H1 (cell line): ENCODE measurements around the gene MYO1G.

ENCODE experiments used
- KDM1A ChIP-seq: fragments of 200-600, 300-600 bp; sonication (generic); IDR thresholded peaks from 2 replicates; pipeline ENCODE4 v1.7.1; 2016; ENCODE audit warnings: mild to moderate bottlenecking, low read length, borderline replicate concordance
- POLR2AphosphoS5 ChIP-seq: IDR thresholded peaks from 2 replicates; pipeline ENCODE4 v1.6.1; 2011; ENCODE audit warnings: low read depth, low read length
- RAD21 ChIP-seq, 2 experiments: IDR thresholded peaks in 1 of 2; conservative IDR thresholded peaks in 1 of 2; 2 replicates each; pipeline ENCODE4 v1.6.1; 2011; ENCODE audit warnings: low read depth in 2 of 2, low read length in 2 of 2, improper control_type of control experiment in 1 of 2, inconsistent platforms in 1 of 2, mild to moderate bottlenecking in 1 of 2, moderate library complexity in 1 of 2
- SUZ12 ChIP-seq: fragments of 200-600 bp; sonication (generic); IDR thresholded peaks from 2 replicates; pipeline ENCODE4 v1.6.1; 2012; ENCODE audit warnings: mild to moderate bottlenecking, inconsistent platforms, low read length, moderate library complexity, mixed read lengths
- TF ChIP-seq, protein P1 (sequence below), 3 experiments: IDR thresholded peaks; 1 replicate in 2 of 3; 2 replicates in 1 of 3; pipeline versions ENCODE4 v1.5.1 to v1.6.1; 2011; ENCODE audit warnings: low read length in 3 of 3, mild to moderate bottlenecking in 3 of 3, inconsistent platforms in 2 of 3, low read depth in 1 of 3, moderate library complexity in 1 of 3; ENCODE audit not compliant: insufficient read depth in 1 of 3; ENCODE audit errors: control extremely low read depth in 1 of 3
- TF ChIP-seq, protein P2 (sequence below): IDR thresholded peaks from 2 replicates; pipeline ENCODE4 v1.6.1; 2011; ENCODE audit warnings: low read length, improper control_type of control experiment

DNA sequence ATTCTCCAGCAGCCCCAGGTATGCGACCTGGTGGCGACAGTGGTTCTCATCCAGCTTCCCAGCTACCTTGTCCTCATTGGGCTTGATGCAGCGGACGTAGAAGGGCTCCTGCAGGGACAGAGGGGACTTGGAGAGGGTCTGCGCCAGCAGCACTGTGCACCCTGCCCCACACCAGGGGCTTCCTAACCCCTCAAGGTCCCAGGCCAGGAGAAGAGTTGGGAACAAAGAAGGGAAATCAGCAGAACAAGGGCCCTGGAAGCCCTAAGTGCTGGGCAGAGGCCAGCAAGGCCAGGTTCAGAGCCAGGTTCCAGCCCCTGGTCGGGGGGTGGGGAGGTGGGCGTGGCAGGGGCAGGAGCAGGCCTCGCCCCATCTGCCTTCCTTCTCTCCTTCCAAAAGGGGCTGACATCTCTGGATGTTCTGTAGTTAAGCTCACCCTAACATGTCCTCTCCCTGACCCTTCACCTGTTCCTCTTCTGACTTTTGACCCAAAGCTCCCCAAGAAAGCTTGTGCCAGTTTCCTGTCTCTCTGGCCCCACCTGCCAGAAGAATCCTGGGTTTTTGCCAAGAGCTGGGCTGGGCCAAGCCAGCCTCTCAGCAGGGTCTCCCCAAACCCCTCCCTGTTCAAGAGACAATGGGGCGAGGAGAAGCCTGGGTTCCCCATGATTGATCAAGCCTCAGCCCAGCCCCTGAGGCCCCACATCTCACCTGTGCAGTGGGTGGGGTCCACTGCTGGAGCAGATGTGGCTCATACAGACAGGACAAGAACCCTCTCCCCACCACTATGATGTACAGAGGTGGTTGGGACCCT lies 11.9 kb downstream of the MYO1G start:
- TF ChIP-seq, protein P1, sequence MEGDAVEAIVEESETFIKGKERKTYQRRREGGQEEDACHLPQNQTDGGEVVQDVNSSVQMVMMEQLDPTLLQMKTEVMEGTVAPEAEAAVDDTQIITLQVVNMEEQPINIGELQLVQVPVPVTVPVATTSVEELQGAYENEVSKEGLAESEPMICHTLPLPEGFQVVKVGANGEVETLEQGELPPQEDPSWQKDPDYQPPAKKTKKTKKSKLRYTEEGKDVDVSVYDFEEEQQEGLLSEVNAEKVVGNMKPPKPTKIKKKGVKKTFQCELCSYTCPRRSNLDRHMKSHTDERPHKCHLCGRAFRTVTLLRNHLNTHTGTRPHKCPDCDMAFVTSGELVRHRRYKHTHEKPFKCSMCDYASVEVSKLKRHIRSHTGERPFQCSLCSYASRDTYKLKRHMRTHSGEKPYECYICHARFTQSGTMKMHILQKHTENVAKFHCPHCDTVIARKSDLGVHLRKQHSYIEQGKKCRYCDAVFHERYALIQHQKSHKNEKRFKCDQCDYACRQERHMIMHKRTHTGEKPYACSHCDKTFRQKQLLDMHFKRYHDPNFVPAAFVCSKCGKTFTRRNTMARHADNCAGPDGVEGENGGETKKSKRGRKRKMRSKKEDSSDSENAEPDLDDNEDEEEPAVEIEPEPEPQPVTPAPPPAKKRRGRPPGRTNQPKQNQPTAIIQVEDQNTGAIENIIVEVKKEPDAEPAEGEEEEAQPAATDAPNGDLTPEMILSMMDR (IDR thresholded peaks at IDR 0.05; ENCODE audit: control extremely low read depth in 1 of 3, insufficient read depth in 1 of 3, low read depth in 1 of 3, low read length in 3 of 3) = no peak
- TF ChIP-seq RAD21 (IDR thresholded peaks at IDR 0.05 in 1 of 2, conservative IDR thresholded peaks at IDR 0.05 in 1 of 2; ENCODE audit: low read depth in 2 of 2, low read length in 2 of 2) (no peak), POLR2AphosphoS5 (no peak), KDM1A (no peak), SUZ12 (no peak)
- TF ChIP-seq, protein P2, sequence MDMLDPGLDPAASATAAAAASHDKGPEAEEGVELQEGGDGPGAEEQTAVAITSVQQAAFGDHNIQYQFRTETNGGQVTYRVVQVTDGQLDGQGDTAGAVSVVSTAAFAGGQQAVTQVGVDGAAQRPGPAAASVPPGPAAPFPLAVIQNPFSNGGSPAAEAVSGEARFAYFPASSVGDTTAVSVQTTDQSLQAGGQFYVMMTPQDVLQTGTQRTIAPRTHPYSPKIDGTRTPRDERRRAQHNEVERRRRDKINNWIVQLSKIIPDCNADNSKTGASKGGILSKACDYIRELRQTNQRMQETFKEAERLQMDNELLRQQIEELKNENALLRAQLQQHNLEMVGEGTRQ = no peak
